AG09319 (cell line): ENCODE measurements around the gene STK24.

ENCODE experiments used
- DNase-seq: peaks from one replicate; pipeline ENCODE4 v3.0.0-alpha.2; 2010; ENCODE audit warnings: low read depth; ENCODE audit errors: extremely low read depth
- TF ChIP-seq, protein P1 (sequence below): IDR thresholded peaks from 2 replicates; pipeline ENCODE4 v1.5.1; 2011; ENCODE audit warnings: low read depth, mild to moderate bottlenecking, inconsistent platforms, low read length, moderate library complexity

Gene STK24

DNA sequence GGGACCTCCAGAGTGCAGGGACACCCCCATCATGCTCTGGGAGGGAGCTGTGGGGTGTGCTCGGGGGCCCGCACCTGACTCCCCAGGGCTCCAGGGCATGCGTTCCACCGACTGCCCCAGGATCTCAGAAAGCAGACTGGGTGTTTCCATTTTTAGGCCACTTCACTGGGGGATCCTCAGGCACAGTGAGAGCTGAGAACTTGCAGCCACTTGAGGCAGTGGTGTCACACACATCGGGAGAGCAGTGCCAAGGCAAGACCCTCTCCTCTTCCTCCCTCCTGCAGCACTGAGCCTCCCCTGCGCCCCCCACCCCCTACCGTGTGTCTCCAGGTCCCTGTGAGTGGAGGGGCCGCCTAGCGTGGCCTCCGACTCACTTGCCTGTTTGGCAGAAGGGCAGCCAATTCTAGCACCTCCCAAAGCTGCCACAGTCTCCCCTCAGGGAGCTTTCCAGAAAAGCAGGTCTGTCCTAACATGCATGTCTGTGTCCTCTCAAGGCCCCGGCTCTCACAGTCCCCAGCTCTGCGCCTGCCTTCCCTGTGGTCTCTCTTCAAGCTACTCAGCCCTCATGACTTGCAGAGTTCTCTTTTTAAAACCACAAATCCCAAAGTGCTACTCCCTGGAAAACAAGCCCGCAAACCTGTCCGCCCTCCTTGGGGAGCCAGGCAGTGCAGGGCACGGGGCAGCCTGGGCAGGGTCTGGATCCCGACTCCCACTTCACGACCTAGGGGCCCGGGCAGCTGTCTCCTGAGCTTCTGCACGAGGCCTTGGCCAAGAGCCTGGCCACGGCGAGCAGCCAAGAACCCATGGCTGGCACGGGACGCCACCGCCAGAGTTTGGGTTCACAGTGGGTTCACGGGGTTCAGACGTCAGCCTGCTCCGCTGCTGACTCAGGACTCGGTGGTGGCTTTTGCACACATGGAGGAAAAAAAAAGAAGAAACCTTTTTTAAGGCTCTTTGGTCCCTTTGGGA lies 94.1 kb downstream of the STK24 start:
- TF ChIP-seq, protein P1, sequence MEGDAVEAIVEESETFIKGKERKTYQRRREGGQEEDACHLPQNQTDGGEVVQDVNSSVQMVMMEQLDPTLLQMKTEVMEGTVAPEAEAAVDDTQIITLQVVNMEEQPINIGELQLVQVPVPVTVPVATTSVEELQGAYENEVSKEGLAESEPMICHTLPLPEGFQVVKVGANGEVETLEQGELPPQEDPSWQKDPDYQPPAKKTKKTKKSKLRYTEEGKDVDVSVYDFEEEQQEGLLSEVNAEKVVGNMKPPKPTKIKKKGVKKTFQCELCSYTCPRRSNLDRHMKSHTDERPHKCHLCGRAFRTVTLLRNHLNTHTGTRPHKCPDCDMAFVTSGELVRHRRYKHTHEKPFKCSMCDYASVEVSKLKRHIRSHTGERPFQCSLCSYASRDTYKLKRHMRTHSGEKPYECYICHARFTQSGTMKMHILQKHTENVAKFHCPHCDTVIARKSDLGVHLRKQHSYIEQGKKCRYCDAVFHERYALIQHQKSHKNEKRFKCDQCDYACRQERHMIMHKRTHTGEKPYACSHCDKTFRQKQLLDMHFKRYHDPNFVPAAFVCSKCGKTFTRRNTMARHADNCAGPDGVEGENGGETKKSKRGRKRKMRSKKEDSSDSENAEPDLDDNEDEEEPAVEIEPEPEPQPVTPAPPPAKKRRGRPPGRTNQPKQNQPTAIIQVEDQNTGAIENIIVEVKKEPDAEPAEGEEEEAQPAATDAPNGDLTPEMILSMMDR: peak; percentile 25
- DNase-seq: peak; percentile 61

GRCh38 chr13:98480915-98481877 lies 95.7 kb downstream of the STK24 start:
- TF ChIP-seq, protein P1: no peak
- no peak for DNase-seq

DNA sequence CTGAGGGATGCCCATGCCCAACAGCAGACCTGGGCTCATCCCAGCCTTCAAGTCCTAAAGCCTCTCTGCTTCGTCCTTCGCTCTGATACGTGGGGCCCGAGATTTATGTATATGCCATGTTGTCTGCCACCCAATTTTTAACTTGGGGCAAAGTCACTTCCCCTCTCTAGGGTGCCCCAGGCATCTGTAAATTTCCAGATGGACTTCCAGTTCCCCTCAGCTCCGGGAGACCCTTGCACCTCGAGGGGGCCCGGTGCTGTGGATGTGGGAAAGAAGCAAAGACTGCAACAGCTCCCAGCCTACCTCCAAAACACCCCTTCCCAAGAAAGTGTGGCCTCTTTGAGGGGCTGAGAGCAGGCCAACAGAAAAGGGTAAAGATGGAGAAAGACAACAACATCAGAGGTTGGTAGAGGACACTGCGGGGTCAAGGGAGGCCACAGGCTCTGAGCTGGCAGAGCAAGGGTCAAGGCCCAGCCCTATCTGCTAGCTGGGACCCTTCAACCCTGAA lies 97.4 kb downstream of the STK24 start:
- no peak for DNase-seq
- TF ChIP-seq, protein P1: no peak

DNA sequence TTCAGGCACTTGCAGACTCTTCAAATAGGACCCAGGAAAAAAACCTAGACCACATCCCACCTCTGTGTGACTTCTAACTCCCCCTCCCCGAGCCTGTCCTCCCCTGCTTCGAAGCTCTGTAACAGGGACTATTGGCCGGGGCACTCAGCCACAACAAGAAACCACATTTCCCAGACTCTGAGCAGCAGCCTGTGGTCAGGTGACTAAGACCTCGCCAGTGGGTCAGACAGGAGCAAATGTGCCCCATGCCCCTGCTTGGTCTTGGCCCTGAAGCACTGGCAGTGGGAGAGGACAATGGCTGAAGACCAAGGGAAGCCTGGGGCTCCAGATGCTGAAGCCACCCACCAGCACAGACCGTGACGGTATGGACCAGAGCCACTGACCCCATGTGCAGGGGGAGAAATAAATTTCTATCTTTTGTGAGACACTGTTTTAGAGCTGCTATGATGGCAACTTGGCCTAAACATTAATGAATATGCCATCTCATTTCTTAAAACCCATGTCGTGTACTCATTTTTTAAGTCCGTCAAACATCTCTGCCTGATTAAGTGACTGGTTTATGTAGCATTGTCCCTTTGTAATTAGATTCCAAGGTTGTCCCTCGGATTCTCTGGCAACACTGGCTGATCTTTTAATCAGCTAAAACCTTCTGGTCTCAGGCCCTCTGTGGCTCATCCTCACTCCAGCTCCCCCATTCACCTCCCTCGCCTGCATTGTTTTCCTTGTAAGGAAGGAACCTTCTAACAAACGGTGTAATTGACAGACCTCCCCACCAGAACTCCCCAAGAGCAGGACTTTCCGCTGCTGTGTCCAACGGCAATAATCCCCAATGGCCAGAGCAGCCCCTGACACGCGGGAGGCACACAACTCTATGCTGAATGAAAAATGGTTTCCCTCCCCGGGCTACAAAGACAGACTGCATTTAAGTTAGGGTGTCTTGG lies 98.4 kb downstream of the STK24 start:
- no peak for DNase-seq

DNA sequence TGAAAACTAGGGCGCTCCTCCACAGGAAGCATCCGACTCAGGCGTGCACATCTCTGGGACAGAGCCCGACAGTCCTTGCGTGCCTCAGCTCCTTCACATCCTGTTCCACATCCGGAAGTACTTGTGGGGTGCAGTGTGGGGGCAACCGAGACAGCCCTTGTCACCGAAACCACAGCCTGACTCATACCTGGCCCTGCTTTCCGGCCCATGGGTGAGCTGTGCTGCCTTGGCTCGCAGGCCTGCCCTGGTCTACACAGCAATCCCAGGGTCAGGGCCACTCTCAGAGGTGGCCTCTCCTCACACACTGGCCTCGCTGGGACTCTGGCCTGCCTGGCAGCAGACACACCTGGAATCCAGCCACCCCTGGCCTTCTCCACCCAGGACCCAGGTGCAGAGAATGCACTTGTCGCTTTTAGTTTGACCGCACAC lies 100.4 kb downstream of the STK24 start:
- TF ChIP-seq, protein P1: no peak
- DNase-seq: no peak

More for the DNA sequence above, 98.4 kb downstream of the STK24 start:
- TF ChIP-seq, protein P1: no peak

GRCh38 chr13:98476106-98476505 lies 100.8 kb downstream of the STK24 start:
- TF ChIP-seq, protein P1: no peak
- DNase-seq: no peak
